Peyer's patch (tissue), 4 donors: ENCODE measurements around the gene ALS2CL. TPM values are rescaled to one million over a fixed set of nuclear protein-coding genes. Genes with fewer than 3 reads are reported as not detected.

Experiments
- DNase-seq, 3 donors: peaks; one replicate each; pipeline ENCODE4 v3.0.0-alpha.2; 2017 to 2019
- H3K27ac ChIP-seq, 4 donors: fragments of 200-600 bp; sonication (generic); one replicate each; pipeline ENCODE4 v1.5.1; 2016 to 2019
- H3K27me3 ChIP-seq, 2 donors: fragments of 200-600 bp; sonication (generic); one replicate each; pipeline ENCODE4 v1.5.1; 2019
- H3K36me3 ChIP-seq, 3 donors: fragments of 200-600 bp; sonication (generic); one replicate each; pipeline ENCODE4 v1.5.1; 2016 to 2019
- H3K4me1 ChIP-seq, 4 donors: fragments of 200-600 bp; sonication (generic); one replicate each; pipeline ENCODE4 v1.5.1; 2016 to 2019
- H3K4me3 ChIP-seq, 4 donors: fragments of 200-600 bp; sonication (generic); 1 replicate in 3 of 4; 2 replicates in 1 of 4; pipeline ENCODE4 v1.5.1; 2016 to 2019; ENCODE audit warnings: mild to moderate bottlenecking in 1 of 4
- H3K9me3 ChIP-seq, 4 donors: fragments of 200-600 bp; sonication (generic); one replicate each; pipeline ENCODE4 v1.5.1; 2016 to 2019; ENCODE audit warnings: mild to moderate bottlenecking in 1 of 4
- POLR2A ChIP-seq, 2 donors: fragments of 450-650 bp; IDR thresholded peaks; one replicate each; pipeline ENCODE4 v1.5.1; 2017; ENCODE audit warnings: antibody characterized with exemption in 2 of 2, mild to moderate bottlenecking in 2 of 2, moderate library complexity in 2 of 2
- total RNA-seq, 4 donors: library from RNA; depleted of rRNA; stranded (reverse); fragments of >200 nt; gene quantifications; one replicate each; pipeline ENCODE4 v1.1.0, GENCODE V29; 2016
- TF ChIP-seq, protein P1 (sequence below), 6 experiments: fragments of 450-650 bp in 4 of 6; fragments of 200-600 bp in 2 of 6; sonication (generic) in 1 of 6; IDR thresholded peaks; one replicate each; pipeline ENCODE4 v1.5.1; 2017 to 2019; ENCODE audit warnings: antibody characterized with exemption in 6 of 6, mild to moderate bottlenecking in 3 of 6, moderate library complexity in 1 of 6

Gene ALS2CL
- total RNA-seq, 4 donors from 2014 or later = 64.3 to 113 (median 82.7) TPM

DNA sequence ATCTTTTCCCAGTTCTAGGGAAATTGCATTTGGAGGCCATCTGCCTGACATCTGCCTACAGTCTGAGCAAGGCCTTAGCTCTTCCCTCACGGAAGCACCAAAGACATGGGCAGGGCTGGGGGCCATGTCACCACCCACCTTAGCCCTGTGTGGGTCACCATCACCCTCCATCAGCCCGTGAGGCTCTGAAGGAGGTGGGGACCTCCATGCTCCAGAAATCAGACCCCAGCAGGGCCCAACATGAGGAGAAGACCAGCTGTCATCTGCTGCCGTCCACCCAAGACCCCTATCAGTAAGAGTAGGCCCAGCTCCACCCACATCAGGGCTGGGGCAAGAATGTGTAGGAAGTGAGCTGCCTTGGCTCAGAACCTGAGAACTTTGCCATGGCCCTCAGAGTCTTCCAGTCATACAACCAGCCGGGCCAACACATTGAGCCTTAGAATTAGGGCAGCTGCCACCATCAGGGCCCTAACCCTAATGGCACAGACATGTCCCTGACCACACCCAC lies 9.6 kb upstream of the ALS2CL start:
- H3K9me3 ChIP-seq = no peaks in the 10 kb centered on the region

GRCh38 chr3:46702246-46703012 lies 8.9 kb upstream of the ALS2CL start:
- Histone ChIP-seq H3K36me3 (no peaks in the 10 kb centered on the region), H3K27me3 (peaks cover 0 to 3% of the 10 kb centered on the region in 2 donors), H3K4me3 (no peak overlapping the region), H3K4me1 (peaks cover 0 to 18% (median 2%) of the 10 kb centered on the region in 4 donors), H3K27ac (no peak overlapping the region), H3K9me3 (no peaks in the 10 kb centered on the region)
- peak in 1 of 3 donors; percentile 20 for DNase-seq
- TF ChIP-seq, protein P1, sequence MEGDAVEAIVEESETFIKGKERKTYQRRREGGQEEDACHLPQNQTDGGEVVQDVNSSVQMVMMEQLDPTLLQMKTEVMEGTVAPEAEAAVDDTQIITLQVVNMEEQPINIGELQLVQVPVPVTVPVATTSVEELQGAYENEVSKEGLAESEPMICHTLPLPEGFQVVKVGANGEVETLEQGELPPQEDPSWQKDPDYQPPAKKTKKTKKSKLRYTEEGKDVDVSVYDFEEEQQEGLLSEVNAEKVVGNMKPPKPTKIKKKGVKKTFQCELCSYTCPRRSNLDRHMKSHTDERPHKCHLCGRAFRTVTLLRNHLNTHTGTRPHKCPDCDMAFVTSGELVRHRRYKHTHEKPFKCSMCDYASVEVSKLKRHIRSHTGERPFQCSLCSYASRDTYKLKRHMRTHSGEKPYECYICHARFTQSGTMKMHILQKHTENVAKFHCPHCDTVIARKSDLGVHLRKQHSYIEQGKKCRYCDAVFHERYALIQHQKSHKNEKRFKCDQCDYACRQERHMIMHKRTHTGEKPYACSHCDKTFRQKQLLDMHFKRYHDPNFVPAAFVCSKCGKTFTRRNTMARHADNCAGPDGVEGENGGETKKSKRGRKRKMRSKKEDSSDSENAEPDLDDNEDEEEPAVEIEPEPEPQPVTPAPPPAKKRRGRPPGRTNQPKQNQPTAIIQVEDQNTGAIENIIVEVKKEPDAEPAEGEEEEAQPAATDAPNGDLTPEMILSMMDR (IDR thresholded peaks at IDR 0.05) = no peak
- no peak for TF ChIP-seq POLR2A (IDR thresholded peaks at IDR 0.05)

More for the DNA sequence above, 9.6 kb upstream of the ALS2CL start:
- DNase-seq = peak in 1 of 3 donors; percentile 19
- Histone ChIP-seq H3K4me3 (no peak overlapping the region), H3K36me3 (no peaks in the 10 kb centered on the region), H3K27me3 (peaks cover 0 to 3% of the 10 kb centered on the region in 2 donors), H3K4me1 (peaks cover 0 to 18% (median 2%) of the 10 kb centered on the region in 4 donors), H3K27ac (no peak overlapping the region)
- TF ChIP-seq, protein P1 (IDR thresholded peaks at IDR 0.05) = no peak

DNA sequence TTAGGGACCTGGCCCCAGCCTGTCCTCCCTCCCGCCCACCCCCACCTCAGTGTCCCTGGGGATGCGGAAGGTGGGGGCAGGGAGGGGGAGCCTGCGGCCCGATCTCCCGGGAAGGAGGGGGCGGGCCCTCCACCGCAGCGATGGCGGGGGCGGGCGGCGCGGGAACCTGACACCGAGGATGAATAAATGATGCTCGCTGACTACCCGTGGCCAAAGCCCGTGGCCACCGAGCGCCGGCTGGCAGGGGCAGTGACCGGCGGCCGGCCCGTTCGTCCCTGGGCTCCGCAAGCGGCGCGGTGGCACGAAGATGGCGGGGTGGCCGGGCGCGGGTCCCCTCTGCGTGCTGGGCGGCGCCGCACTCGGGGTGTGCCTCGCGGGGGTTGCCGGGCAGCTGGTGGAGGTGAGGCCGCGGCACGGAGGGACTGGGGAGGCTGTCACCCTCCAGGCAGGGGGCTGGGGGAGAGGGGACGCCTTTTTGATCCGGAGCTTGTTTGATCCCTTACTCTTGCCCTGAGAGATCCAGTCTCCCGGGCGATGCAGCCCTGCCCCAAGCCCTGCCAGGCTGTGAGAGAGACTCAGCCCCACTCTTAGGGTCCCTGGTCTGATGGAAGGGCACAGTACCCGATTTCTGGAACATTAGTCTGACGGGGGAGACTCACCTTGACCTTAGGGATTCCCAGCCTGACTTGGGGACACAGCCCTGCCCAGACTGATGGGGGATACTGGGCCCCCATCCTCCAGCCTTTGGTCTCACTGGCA lies 7.9 kb upstream of the ALS2CL start, which contains the start of gene TMIE:
Gene TMIE, plus strand, starts transcription at position 212 of the 759 bp plus-strand sequence. Its CDS starts 96 bp downstream, at position 308.
- Histone ChIP-seq H3K4me1 (peaks cover 0 to 26% (median 2%) of the 10 kb centered on the region in 4 donors), H3K27ac (peak within 1 kb of the TSS in 1 of 4 donors; percentile 33), H3K36me3 (no peaks in the 10 kb centered on the region), H3K9me3 (no peaks in the 10 kb centered on the region), H3K4me3 (peak within 1 kb of the TSS in 3 of 4 donors; percentile 21 to 43 (median 38)), H3K27me3 (peaks cover 0 to 3% of the 10 kb centered on the region in 2 donors)
- no peak for DNase-seq
- TF ChIP-seq POLR2A (IDR thresholded peaks at IDR 0.05) = no peak
- TF ChIP-seq, protein P1 (IDR thresholded peaks at IDR 0.05) = no peak

GRCh38 chr3:46700772-46701171 lies 7.3 kb upstream of the ALS2CL start:
- Histone ChIP-seq H3K27me3 (peaks cover 0 to 3% of the 10 kb centered on the region in 2 donors), H3K9me3 (no peaks in the 10 kb centered on the region), H3K4me1 (peaks cover 0 to 31% (median 4%) of the 10 kb centered on the region in 4 donors), H3K4me3 (peak overlapping the region in 2 of 4 donors; percentile 38 to 43), H3K36me3 (no peaks in the 10 kb centered on the region), H3K27ac (no peak overlapping the region)
- TF ChIP-seq POLR2A (IDR thresholded peaks at IDR 0.05) = no peak
- TF ChIP-seq, protein P1 (IDR thresholded peaks at IDR 0.05) = no peak
- DNase-seq = no peak

GRCh38 chr3:46699676-46700523 lies 6.4 kb upstream of the ALS2CL start:
- no peaks in the 10 kb centered on the region for H3K9me3 ChIP-seq
- H3K36me3 ChIP-seq = no peaks in the 10 kb centered on the region
- peaks cover 0 to 40% (median 11%) of the 10 kb centered on the region in 4 donors for H3K4me1 ChIP-seq
- H3K27ac ChIP-seq = peak overlapping the region in 1 of 4 donors; percentile 33
- DNase-seq = peak in 1 of 3 donors; percentile 57
- no peak overlapping the region for H3K4me3 ChIP-seq
- H3K27me3 ChIP-seq = peaks cover 0 to 3% of the 10 kb centered on the region in 2 donors
- no peak for TF ChIP-seq POLR2A (IDR thresholded peaks at IDR 0.05)
- TF ChIP-seq, protein P1 (IDR thresholded peaks at IDR 0.05) = no peak
